ENCODE results near the gene PRDX6. TPM values are rescaled to one million over a fixed set of nuclear protein-coding genes. Genes with fewer than 3 reads are reported as not detected.

The PRDX6 gene
- polyA plus RNA-seq, 2 of the 4 experiments (the other 2 are of a cell fraction): 246 TPM

- CTCF ChIA-PET: interaction anchor here (1.0 to 9.3 kb wide), 12 partner anchors 7 to 688 kb away, joined by 3 to 59 read pairs (median 9); partner anchors contain the start of genes CENPL, DARS2 and KLHL20
- Histone ChIP-seq H3K27ac (no peak overlapping the region), H3K4me1 (peaks cover 19% of the 10 kb centered on the region), H3K9me3 (no peaks in the 10 kb centered on the region), H3K4me3 (no peak overlapping the region), H3K4me2 (no peak overlapping the region)
- no peak for FAIRE-seq
- POLR2A ChIA-PET: no interaction called here
- no peak for ATAC-seq
- no peak for DNase-seq (ENCODE audit: low read depth in 1 of 2, low spot score in 1 of 2)
- TF ChIP-seq JUN (IDR thresholded peaks at IDR 0.05) (no peak), JUNB (IDR thresholded peaks at IDR 0.05) (no peak), BHLHE40 (IDR thresholded peaks at IDR 0.05; ENCODE audit: low read depth, low read length) (no peak), NPAS2 (CRISPR knock-in tag; IDR thresholded peaks at IDR 0.05; ENCODE audit: borderline replicate concordance) (no peak), SREBF2 (IDR thresholded peaks at IDR 0.05) (no peak), EP300 (IDR thresholded peaks at IDR 0.05) (no peak), CBX8 (IDR thresholded peaks at IDR 0.05) (no peak), ESRRA (IDR thresholded peaks at IDR 0.05; ENCODE audit: borderline replicate concordance, low read length) (no peak), BCL3 (IDR thresholded peaks at IDR 0.05) (no peak), TP53 (CRISPR knock-in tag; IDR thresholded peaks at IDR 0.05) (no peak), RNF2 (IDR thresholded peaks at IDR 0.05; ENCODE audit: borderline replicate concordance, low read depth) (no peak)
- TF ChIP-seq, protein P1, sequence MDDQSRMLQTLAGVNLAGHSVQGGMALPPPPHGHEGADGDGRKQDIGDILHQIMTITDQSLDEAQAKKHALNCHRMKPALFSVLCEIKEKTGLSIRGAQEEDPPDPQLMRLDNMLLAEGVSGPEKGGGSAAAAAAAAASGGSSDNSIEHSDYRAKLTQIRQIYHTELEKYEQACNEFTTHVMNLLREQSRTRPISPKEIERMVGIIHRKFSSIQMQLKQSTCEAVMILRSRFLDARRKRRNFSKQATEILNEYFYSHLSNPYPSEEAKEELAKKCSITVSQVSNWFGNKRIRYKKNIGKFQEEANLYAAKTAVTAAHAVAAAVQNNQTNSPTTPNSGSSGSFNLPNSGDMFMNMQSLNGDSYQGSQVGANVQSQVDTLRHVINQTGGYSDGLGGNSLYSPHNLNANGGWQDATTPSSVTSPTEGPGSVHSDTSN (IDR thresholded peaks at IDR 0.05): no peak
- 81% methylated on average over 2 of the region's 2 CpGs for WGBS (ENCODE audit: missing lambda C conversion rate)
Observed at GRCh38 chr1:173432331-173432730, 44.8 kb upstream of the PRDX6 start.

DNA sequence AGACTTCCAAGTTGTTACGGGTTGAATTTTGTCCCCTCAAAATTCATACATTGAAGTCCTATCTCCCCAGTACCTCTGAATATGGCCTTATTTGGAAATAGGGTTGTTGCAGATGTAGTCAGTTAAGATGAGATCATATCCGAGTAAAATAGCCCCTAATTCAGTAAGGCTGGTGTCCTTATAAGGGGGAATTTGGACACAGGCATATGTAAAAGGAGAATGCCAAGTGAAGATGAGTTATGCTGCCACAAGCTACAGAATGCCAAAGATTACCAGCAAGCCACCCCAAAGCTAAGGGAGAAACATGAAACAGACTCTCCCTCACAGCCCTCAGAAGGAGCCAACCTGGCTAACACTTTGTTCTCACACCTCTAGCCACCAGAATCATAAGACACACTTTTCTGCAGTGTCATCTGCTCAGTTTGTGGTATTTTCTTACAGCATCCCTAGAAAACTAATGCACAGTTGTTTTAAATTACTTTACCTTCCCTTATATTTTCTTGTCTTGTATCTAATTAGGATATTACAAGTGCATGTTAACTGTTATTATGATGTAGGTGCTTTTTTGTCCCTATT lies 43.3 kb upstream of the PRDX6 start:
- FAIRE-seq (no peak), DNase-seq (ENCODE audit: low read depth in 1 of 2, low spot score in 1 of 2) (no peak), ATAC-seq (no peak)
- Histone ChIP-seq H3K27ac (no peak overlapping the region), H3K9me3 (no peaks in the 10 kb centered on the region), H3K4me3 (no peak overlapping the region), H3K4me2 (no peak overlapping the region), H3K4me1 (peaks cover 19% of the 10 kb centered on the region)
- WGBS (ENCODE audit: missing lambda C conversion rate): 86% methylated on average over 2 of the region's 2 CpGs
- TF ChIP-seq FOXS1 (CRISPR knock-in tag; IDR thresholded peaks at IDR 0.05): no peak
- no peak for TF ChIP-seq REST (IDR thresholded peaks at IDR 0.05)
- TF ChIP-seq PHF8 (IDR thresholded peaks at IDR 0.05; ENCODE audit: borderline replicate concordance, low read depth): no peak
- TF ChIP-seq FOSB (CRISPR knock-in tag; IDR thresholded peaks at IDR 0.05): no peak
- no peak for TF ChIP-seq MYC (IDR thresholded peaks at IDR 0.05; ENCODE audit: borderline replicate concordance, low read length)
- TF ChIP-seq RAD21 (conservative IDR thresholded peaks at IDR 0.05 in 1 of 2, IDR thresholded peaks at IDR 0.05 in 1 of 2): no peak
- TF ChIP-seq FOSL2 (IDR thresholded peaks at IDR 0.05): no peak
- no peak for TF ChIP-seq FOSL2 (CRISPR knock-in tag; IDR thresholded peaks at IDR 0.05)
- ChIA-PET POLR2A (no interaction called here), CTCF (interaction anchor here (1.0 kb wide), 1 partner anchor 41 kb away, joined by 4 read pairs; no protein-coding TSS in a partner anchor)
